IPS-11a (cell line): ENCODE results near the gene ANKRD6.
A peak's percentile ranks its signal among the peaks of the same experiment; 100 is the strongest.
"Not testable (repeated sequence)": the region's sequence is repeated elsewhere in the genome, so short reads cannot be mapped to it uniquely, and the experiment has no call there.

Experiments
- H3K4me3 ChIP-seq: one replicate; pipeline ENCODE4 v1.5.1; 2013; ENCODE audit warnings: low read depth, low read length, control low read depth

ANKRD6 gene

GRCh38 chr6:89432875-89433251, at the start of gene ANKRD6:
ANKRD6 (plus strand) TSS chr6:89433152; CDS start chr6:89566977, 133,825 bp downstream.
- H3K4me3 ChIP-seq: peak within 1 kb of the TSS; percentile 61

GRCh38 chr6:89385156-89385667, 47.7 kb upstream of the ANKRD6 start:
- no peak overlapping the region for H3K4me3 ChIP-seq

GRCh38 chr6:89385846-89386245, 47.1 kb upstream of the ANKRD6 start:
- no peak overlapping the region for H3K4me3 ChIP-seq

GRCh38 chr6:89386917-89387491, 45.9 kb upstream of the ANKRD6 start:
- H3K4me3 ChIP-seq: no peak overlapping the region

GRCh38 chr6:89387516-89388201, 45.3 kb upstream of the ANKRD6 start:
- no peak overlapping the region for H3K4me3 ChIP-seq

- no peak overlapping the region for H3K4me3 ChIP-seq
These were observed 44.1 kb upstream of the ANKRD6 start for GRCh38 chr6:89388846-89389245.

GRCh38 chr6:89392823-89393222, 40.1 kb upstream of the ANKRD6 start:
- H3K4me3 ChIP-seq: no peak overlapping the region

- H3K4me3 ChIP-seq: no peak overlapping the region
These were observed 39.3 kb upstream of the ANKRD6 start for GRCh38 chr6:89393659-89394058.

GRCh38 chr6:89397884-89398283, 35.1 kb upstream of the ANKRD6 start:
- H3K4me3 ChIP-seq: not testable (repeated sequence)

GRCh38 chr6:89398762-89399525, 34.0 kb upstream of the ANKRD6 start:
- H3K4me3 ChIP-seq: no peak overlapping the region

GRCh38 chr6:89400050-89400449, 32.9 kb upstream of the ANKRD6 start:
- no peak overlapping the region for H3K4me3 ChIP-seq

- H3K4me3 ChIP-seq: no peak overlapping the region
These were observed 32.0 kb upstream of the ANKRD6 start for GRCh38 chr6:89400912-89401399.

GRCh38 chr6:89402776-89403175, 30.2 kb upstream of the ANKRD6 start:
- H3K4me3 ChIP-seq: no peak overlapping the region

- no peak overlapping the region for H3K4me3 ChIP-seq
These were observed 28.4 kb upstream of the ANKRD6 start for GRCh38 chr6:89404512-89404911.

- no peak overlapping the region for H3K4me3 ChIP-seq
These were observed 26.8 kb upstream of the ANKRD6 start for GRCh38 chr6:89406141-89406540.

GRCh38 chr6:89409461-89410035, 23.4 kb upstream of the ANKRD6 start:
- H3K4me3 ChIP-seq: no peak overlapping the region

- H3K4me3 ChIP-seq: peak overlapping the region; percentile 24
These were observed 22.7 kb upstream of the ANKRD6 start for GRCh38 chr6:89410231-89410761.

- peak overlapping the region; percentile 65 for H3K4me3 ChIP-seq
These were observed 22.2 kb upstream of the ANKRD6 start for GRCh38 chr6:89410788-89411144.

- peak overlapping the region; percentile 65 for H3K4me3 ChIP-seq
These were observed 21.5 kb upstream of the ANKRD6 start for GRCh38 chr6:89411145-89412070.
